Liver (tissue), 3 donors: Measurements from ENCODE around the gene SPTLC3.

ENCODE experiments used
- CTCF ChIP-seq: fragments of 150-350 bp; IDR thresholded peaks from 2 replicates; pipeline ENCODE4 v1.5.1; 2017; ENCODE audit warnings: improper control_type of control experiment, low read depth, low read length; ENCODE audit not compliant: missing input control
- EGR1 ChIP-seq, 2 donors: IDR thresholded peaks; 2 replicates each; pipeline ENCODE4 v1.6.1; 2016 to 2018; ENCODE audit warnings: antibody characterized with exemption in 2 of 2, low read depth in 2 of 2
- MAX ChIP-seq: IDR thresholded peaks from 2 replicates; pipeline ENCODE4 v1.6.1; 2016; ENCODE audit warnings: antibody characterized with exemption
- REST ChIP-seq: IDR thresholded peaks from 2 replicates; pipeline ENCODE4 v1.6.1; 2016; ENCODE audit warnings: antibody characterized with exemption, mild to moderate bottlenecking
- YY1 ChIP-seq: IDR thresholded peaks from 2 replicates; pipeline ENCODE4 v1.6.1; 2016; ENCODE audit warnings: antibody characterized with exemption, mild to moderate bottlenecking
- ZBTB33 ChIP-seq: IDR thresholded peaks from 2 replicates; pipeline ENCODE4 v1.6.1; 2016; ENCODE audit warnings: antibody characterized with exemption
- donor health status: healthy.
- donor health status: healthy.

GRCh38 chr20:13213335-13213734 lies 204.6 kb downstream of the SPTLC3 start:
- no peak for TF ChIP-seq CTCF
- no peak for TF ChIP-seq REST
- no peak for TF ChIP-seq MAX
- no peak for TF ChIP-seq YY1
- no peak for TF ChIP-seq EGR1 (IDR thresholded peaks at IDR 0.05; ENCODE audit: low read depth in 2 of 2)
- no peak for TF ChIP-seq ZBTB33
